ENCODE measurements around the gene TNMD. TPM values are rescaled to one million over a fixed set of nuclear protein-coding genes. Genes with fewer than 3 reads are reported as not detected.
A peak's percentile ranks its signal among the peaks of the same experiment; 100 is the strongest.

Gene TNMD
- total RNA-seq, 1 experiment from 2014 or later = not detected

- ChIA-PET POLR2A (interaction anchor here (1.0 kb wide), 1 partner anchor 22 kb away, joined by 3 read pairs; the partner anchor contains the start of gene TSPAN6), CTCF (interaction anchor here (0.6 to 1.8 kb wide), 9 partner anchors 15 to 167 kb away, joined by 3 to 11 read pairs (median 3); partner anchors contain the start of gene TSPAN6), RAD21 (ENCODE audit: low non-redundant PET in 1 of 2, low total read pairs in 2 of 2, uncharacterized antibody in 2 of 2, unreplicated experiment in 2 of 2) (no interaction called here)
- peak; percentile 22 for DNase-seq (ENCODE audit: low read depth, low spot score)
- Histone ChIP-seq H3K27ac (ENCODE audit: low read depth, low read length) (no peak overlapping the region), H3K4me3 (replicated peaks in 1 of 2; ENCODE audit: low read depth in 1 of 2, low read length in 2 of 2) (no peak overlapping the region), H3K9me3 (ENCODE audit: control insufficient read depth in 1 of 2, insufficient read depth in 1 of 2, low read depth in 1 of 2, low read length in 2 of 2) (no peaks in the 10 kb centered on the region), H2AFZ (ENCODE audit: low read depth, low read length, poor library complexity, severe bottlenecking) (peak overlapping the region; percentile 45), H4K20me1 (ENCODE audit: insufficient read depth) (no peaks in the 10 kb centered on the region), H3K36me3 (ENCODE audit: control insufficient read depth in 1 of 2, insufficient read depth in 2 of 2, low read length in 2 of 2) (no peaks in the 10 kb centered on the region), H3K79me2 (ENCODE audit: insufficient read depth, low read length) (no peaks in the 10 kb centered on the region), H3K4me2 (ENCODE audit: low read length) (no peak overlapping the region), H3K9me2 (ENCODE audit: insufficient read depth) (no peaks in the 10 kb centered on the region), H3K27me3 (ENCODE audit: insufficient read depth, low read length) (no peaks in the 10 kb centered on the region), H3K4me1 (ENCODE audit: control insufficient read depth in 1 of 2, insufficient read depth in 2 of 2, low read length in 2 of 2) (peaks cover 0 to 9% of the 10 kb centered on the region in 2 experiments; a peak in 2 of 4 replicates), H3K9ac (ENCODE audit: low read length) (no peak overlapping the region)
- no TSS peak for BruUV-seq (replicated peaks)
- peak; percentile 44 to 52 (median 51); a peak in 5 of 6 replicates for TF ChIP-seq CTCF (IDR thresholded peaks at IDR 0.05 in 2 of 3, conservative IDR thresholded peaks at IDR 0.05 in 1 of 3; ENCODE audit: borderline replicate concordance in 1 of 3, insufficient read depth in 1 of 3, low read depth in 2 of 3, low read length in 2 of 3)
- no peak for TF ChIP-seq JUND (IDR thresholded peaks at IDR 0.05)
- TF ChIP-seq RAD21 (IDR thresholded peaks at IDR 0.05; ENCODE audit: low read depth) = peak; percentile 30
- no peak for TF ChIP-seq CEBPB (IDR thresholded peaks at IDR 0.05; ENCODE audit: low read depth)
- no peak for TF ChIP-seq POLR2A (IDR thresholded peaks at IDR 0.05; ENCODE audit: borderline replicate concordance, extremely low read depth, insufficient read depth, insufficient read length)
- peak; percentile 71 for ATAC-seq
- intact Hi-C loops (cut with micrococcal nuclease) = loop anchor here (10.0 kb wide), 1 partner anchor 100 kb away; no protein-coding TSS in a partner anchor
Measured at GRCh38 chrX:100615005-100615404, 30.3 kb downstream of the TNMD start.

GRCh38 chrX:100623001-100623400, 38.3 kb downstream of the TNMD start:
- intact Hi-C loops (cut with micrococcal nuclease) = no loop called here
- POLR2A ChIA-PET = no interaction called here
- DNase-seq (ENCODE audit: low read depth, low spot score) = no peak
- ATAC-seq = no peak
- RAD21 ChIA-PET (ENCODE audit: low non-redundant PET in 1 of 2, low total read pairs in 2 of 2, uncharacterized antibody in 2 of 2, unreplicated experiment in 2 of 2) = no interaction called here
- no peak overlapping the region for H3K4me2 ChIP-seq (ENCODE audit: low read length)
- H3K9me3 ChIP-seq (ENCODE audit: control insufficient read depth in 1 of 2, insufficient read depth in 1 of 2, low read depth in 1 of 2, low read length in 2 of 2) = no peaks in the 10 kb centered on the region
- H3K4me1 ChIP-seq (ENCODE audit: control insufficient read depth in 1 of 2, insufficient read depth in 2 of 2, low read length in 2 of 2) = no peaks in the 10 kb centered on the region
- H3K27ac ChIP-seq (ENCODE audit: low read depth, low read length) = no peak overlapping the region
- CTCF ChIA-PET = no interaction called here
- no peak overlapping the region for H3K9ac ChIP-seq (ENCODE audit: low read length)
- H3K4me3 ChIP-seq (replicated peaks in 1 of 2; ENCODE audit: low read depth in 1 of 2, low read length in 2 of 2) = no peak overlapping the region
- H3K9me2 ChIP-seq (ENCODE audit: insufficient read depth) = no peaks in the 10 kb centered on the region
- no peaks in the 10 kb centered on the region for H3K79me2 ChIP-seq (ENCODE audit: insufficient read depth, low read length)
- TF ChIP-seq EZH2 (IDR thresholded peaks at IDR 0.05) (no peak), ZFX (IDR thresholded peaks at IDR 0.05) (no peak)
- no peak overlapping the region for H2AFZ ChIP-seq (ENCODE audit: low read depth, low read length, poor library complexity, severe bottlenecking)
- BruUV-seq (replicated peaks) = no TSS peak
- H3K36me3 ChIP-seq (ENCODE audit: control insufficient read depth in 1 of 2, insufficient read depth in 2 of 2, low read length in 2 of 2) = no peaks in the 10 kb centered on the region
- no peaks in the 10 kb centered on the region for H3K27me3 ChIP-seq (ENCODE audit: insufficient read depth, low read length)
- H4K20me1 ChIP-seq (ENCODE audit: insufficient read depth) = no peaks in the 10 kb centered on the region
